Endothelial cell of umbilical vein (primary cell): ENCODE data around the gene PRRX1. TPM values are rescaled to one million over a fixed set of nuclear protein-coding genes. Genes with fewer than 3 reads are reported as not detected.

ENCODE experiments used
- BruUV-seq: library from RNA; stranded (reverse); fragments of 400-500 nt; replicated peaks from 2 replicates; lab custom pipeline; 2021; lab: Mats Ljungman, UMichigan
- CTCF ChIA-PET: fragments of 300-600, 350-600 bp; sonication (Branson Sonifier 250); formaldehyde crosslinking; loops from one replicate; lab custom pipeline; 2021; ENCODE audit warnings: antibody characterized with exemption, inconsistent platforms; lab: Charles Lee
- POLR2A ChIA-PET: fragments of 300-600, 350-600 bp; sonication (Branson Sonifier 250); formaldehyde crosslinking; loops from one replicate; lab custom pipeline; 2021; ENCODE audit warnings: antibody characterized with exemption, inconsistent platforms; lab: Charles Lee
- DNase-seq: peaks from one replicate; pipeline ENCODE4 v3.0.0-alpha.2; 2011; ENCODE audit warnings: low read depth, low spot score
- FAIRE-seq: peaks from 2 replicates; lab custom pipeline; 2011; peaks lifted over from hg19 to GRCh38; lab: Jason Lieb, UNC
- H2AFZ ChIP-seq: 2 replicates; pipeline ENCODE4 v1.6.0; 2012; ENCODE audit warnings: low read depth, low read length, control low read depth, inconsistent platforms
- H3K27ac ChIP-seq: 2 replicates; pipeline ENCODE4 v1.5.1; 2011; ENCODE audit warnings: low read depth, mild to moderate bottlenecking, control low read depth, low read length, moderate library complexity; ENCODE audit not compliant: insufficient read depth
- H3K27me3 ChIP-seq, 2 experiments: 2 replicates each; pipeline versions ENCODE4 v1.6.0 to v1.6.1; 2011; ENCODE audit warnings: low read length in 2 of 2, mixed read lengths in 1 of 2; ENCODE audit not compliant: control insufficient read depth in 2 of 2, insufficient read depth in 2 of 2
- H3K36me3 ChIP-seq, 2 experiments: 2 replicates in 1 of 2; 3 replicates in 1 of 2; pipeline ENCODE4 v1.5.1; 2011; ENCODE audit warnings: low read length in 2 of 2, mild to moderate bottlenecking in 1 of 2, moderate library complexity in 1 of 2; ENCODE audit not compliant: control insufficient read depth in 2 of 2, insufficient read depth in 2 of 2; ENCODE audit errors: extremely low read depth in 1 of 2
- H3K4me1 ChIP-seq: 3 replicates; pipeline ENCODE4 v1.5.1; 2011; ENCODE audit warnings: mild to moderate bottlenecking, low read length; ENCODE audit not compliant: control insufficient read depth, insufficient read depth; ENCODE audit errors: extremely low read depth
- H3K4me2 ChIP-seq: 2 replicates; pipeline ENCODE4 v1.6.1; 2011; ENCODE audit warnings: low read length, control low read depth, mixed read lengths; ENCODE audit not compliant: insufficient read depth
- H3K4me3 ChIP-seq, 3 experiments: fragments of 200-600 bp in 1 of 3; sonication (generic), shearing (Covaris generic) in 1 of 3; replicated peaks in 1 of 3; 2 replicates each; pipeline ENCODE4 v1.5.1; 2011 to 2016; ENCODE audit warnings: control low read depth in 3 of 3, low read length in 3 of 3, mild to moderate bottlenecking in 2 of 3, inconsistent platforms in 1 of 3, low read depth in 1 of 3, moderate library complexity in 1 of 3; ENCODE audit not compliant: insufficient read depth in 1 of 3
- H3K79me2 ChIP-seq: 2 replicates; pipeline ENCODE4 v1.6.0; 2012; ENCODE audit warnings: low read length, inconsistent platforms; ENCODE audit not compliant: control insufficient read depth, insufficient read depth
- H3K9ac ChIP-seq: replicated peaks from 2 replicates; pipeline ENCODE3; 2011; ENCODE audit warnings: low read length, control low read depth; ENCODE audit not compliant: insufficient read depth; ENCODE audit errors: extremely low read depth
- H3K9me1 ChIP-seq: replicated peaks from 3 replicates; pipeline ENCODE4 v1.6.0; 2011; ENCODE audit warnings: mild to moderate bottlenecking, low read length; ENCODE audit not compliant: control insufficient read depth, insufficient read depth; ENCODE audit errors: extremely low read depth
- H3K9me3 ChIP-seq: replicated peaks from 2 replicates; pipeline ENCODE4 v1.5.1; 2012; ENCODE audit warnings: low read length, inconsistent platforms; ENCODE audit not compliant: control insufficient read depth, insufficient read depth
- H4K20me1 ChIP-seq: replicated peaks from 2 replicates; pipeline ENCODE3; 2011; ENCODE audit warnings: mild to moderate bottlenecking, low read length; ENCODE audit not compliant: control insufficient read depth, insufficient read depth; ENCODE audit errors: extremely low read depth
- EZH2 ChIP-seq: IDR thresholded peaks from 2 replicates; pipeline ENCODE4 v1.6.1; 2012; ENCODE audit warnings: borderline replicate concordance, low read depth, mild to moderate bottlenecking, moderate library complexity, low read length, inconsistent platforms; ENCODE audit not compliant: severe bottlenecking
- FOS ChIP-seq: IDR thresholded peaks from 2 replicates; pipeline ENCODE4 v1.6.1; 2011; ENCODE audit warnings: mild to moderate bottlenecking, low read length, moderate library complexity, borderline replicate concordance; ENCODE audit not compliant: insufficient read depth
- GATA2 ChIP-seq: IDR thresholded peaks from 2 replicates; pipeline ENCODE4 v1.7.0; 2011; ENCODE audit warnings: low read depth, mild to moderate bottlenecking, moderate library complexity, mixed read lengths, low read length; ENCODE audit not compliant: insufficient read length, insufficient read depth
- JUN ChIP-seq: IDR thresholded peaks from 2 replicates; pipeline ENCODE4 v1.6.1; 2011; ENCODE audit warnings: borderline replicate concordance, low read depth; ENCODE audit not compliant: insufficient read length, insufficient read depth
- MYC ChIP-seq: IDR thresholded peaks from one replicate; pipeline ENCODE4 v1.6.1; 2011; ENCODE audit warnings: mild to moderate bottlenecking, low read depth, low read length
- POLR2A ChIP-seq: IDR thresholded peaks from 2 replicates; pipeline ENCODE4 v1.6.1; 2012; ENCODE audit warnings: low read depth, mild to moderate bottlenecking, control low read depth, low read length
- POLR2AphosphoS5 ChIP-seq: IDR thresholded peaks from 2 replicates; pipeline ENCODE4 v1.6.1; 2012; ENCODE audit warnings: low read depth, mild to moderate bottlenecking, control low read depth, low read length, moderate library complexity; ENCODE audit not compliant: insufficient read depth
- dilution Hi-C: fragments of 300-500 bp; cut with MboI; formaldehyde crosslinking; loops from one replicate; pipeline ENCODE4 v1.15.0; 2019; ENCODE audit warnings: low sequenced_read_pairs; ENCODE audit not compliant: extremely low pct_ligation_motif_present
- intact Hi-C: fragments of 100-400 bp; cut with micrococcal nuclease; formaldehyde crosslinking; loops from one replicate; pipeline ENCODE4 v1.10.0; 2022
- polyA plus RNA-seq, 4 experiments: library from polyadenylated mRNA; depleted of rRNA in 3 of 4; stranded (reverse) in 3 of 4; unstranded in 1 of 4; fragments of >200 nt; gene quantifications; 2 replicates each; pipeline versions ENCODE4 v1.2.1 to v1.2.3, GENCODE V29; 2011 to 2012; ENCODE audit warnings: missing spikeins in 1 of 4
- total RNA-seq: library from RNA; stranded (reverse); gene quantifications from 2 replicates; pipeline ENCODE4 v1.2.3, GENCODE V29; 2021
- TF ChIP-seq, protein P1 (sequence below), 2 donors: IDR thresholded peaks; 1 replicate in 1 of 2; 2 replicates in 1 of 2; pipeline ENCODE4 v1.5.1; 2011; ENCODE audit warnings: low read length in 2 of 2, mild to moderate bottlenecking in 2 of 2, moderate library complexity in 2 of 2, control low read depth in 1 of 2, inconsistent platforms in 1 of 2, low read depth in 1 of 2; ENCODE audit not compliant: insufficient read depth in 1 of 2; ENCODE audit errors: extremely low read depth in 1 of 2
- TF ChIP-seq, protein P2 (sequence below): IDR thresholded peaks from 2 replicates; pipeline ENCODE4 v1.6.1; 2011; ENCODE audit not compliant: insufficient read depth, insufficient read length

The PRRX1 gene
- total and polyA plus RNA-seq, 2 donors (not counting 3 experiments of a cell fraction or from before 2014, with no cell fraction given), result 0.03 TPM; not detected in 1

DNA sequence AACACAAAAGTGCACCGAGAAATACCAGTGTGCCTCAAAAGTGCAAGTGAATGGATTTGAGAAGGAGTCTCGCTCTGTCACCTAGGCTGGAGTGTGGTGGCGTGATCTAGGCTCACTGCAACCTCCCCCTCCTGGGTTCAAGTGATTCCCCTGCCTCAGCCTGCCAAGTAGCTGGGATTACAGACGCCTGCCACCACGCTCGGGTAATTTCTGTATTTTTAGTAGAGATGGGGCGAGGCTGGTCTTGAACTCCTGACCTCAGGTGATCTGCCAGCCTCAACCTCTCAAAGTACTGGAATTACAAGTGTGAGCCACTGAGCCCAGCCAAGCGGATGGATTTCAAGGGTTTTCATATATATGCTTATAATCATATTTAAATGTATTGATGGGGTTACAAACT lies 35.8 kb downstream of the PRRX1 start:
- H3K9me1 ChIP-seq, result no peaks in the 10 kb centered on the region
- no peak overlapping the region for H3K4me2 ChIP-seq
- no peak overlapping the region for H3K4me3 ChIP-seq
- POLR2A ChIA-PET, result no interaction called here
- no peak for TF ChIP-seq EZH2
- TF ChIP-seq MYC, result no peak
- TF ChIP-seq GATA2, result no peak
- TF ChIP-seq, protein P1, sequence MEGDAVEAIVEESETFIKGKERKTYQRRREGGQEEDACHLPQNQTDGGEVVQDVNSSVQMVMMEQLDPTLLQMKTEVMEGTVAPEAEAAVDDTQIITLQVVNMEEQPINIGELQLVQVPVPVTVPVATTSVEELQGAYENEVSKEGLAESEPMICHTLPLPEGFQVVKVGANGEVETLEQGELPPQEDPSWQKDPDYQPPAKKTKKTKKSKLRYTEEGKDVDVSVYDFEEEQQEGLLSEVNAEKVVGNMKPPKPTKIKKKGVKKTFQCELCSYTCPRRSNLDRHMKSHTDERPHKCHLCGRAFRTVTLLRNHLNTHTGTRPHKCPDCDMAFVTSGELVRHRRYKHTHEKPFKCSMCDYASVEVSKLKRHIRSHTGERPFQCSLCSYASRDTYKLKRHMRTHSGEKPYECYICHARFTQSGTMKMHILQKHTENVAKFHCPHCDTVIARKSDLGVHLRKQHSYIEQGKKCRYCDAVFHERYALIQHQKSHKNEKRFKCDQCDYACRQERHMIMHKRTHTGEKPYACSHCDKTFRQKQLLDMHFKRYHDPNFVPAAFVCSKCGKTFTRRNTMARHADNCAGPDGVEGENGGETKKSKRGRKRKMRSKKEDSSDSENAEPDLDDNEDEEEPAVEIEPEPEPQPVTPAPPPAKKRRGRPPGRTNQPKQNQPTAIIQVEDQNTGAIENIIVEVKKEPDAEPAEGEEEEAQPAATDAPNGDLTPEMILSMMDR (IDR thresholded peaks at IDR 0.05; ENCODE audit: extremely low read depth in 1 of 2, insufficient read depth in 1 of 2, low read depth in 1 of 2, low read length in 2 of 2), result no peak
- no peak for TF ChIP-seq POLR2A
- no peak for TF ChIP-seq FOS
- TF ChIP-seq, protein P2, sequence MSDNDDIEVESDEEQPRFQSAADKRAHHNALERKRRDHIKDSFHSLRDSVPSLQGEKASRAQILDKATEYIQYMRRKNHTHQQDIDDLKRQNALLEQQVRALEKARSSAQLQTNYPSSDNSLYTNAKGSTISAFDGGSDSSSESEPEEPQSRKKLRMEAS, result no peak
- no peak for TF ChIP-seq JUN
- TF ChIP-seq POLR2AphosphoS5, result no peak
- no peaks in the 10 kb centered on the region for H3K36me3 ChIP-seq
- no peak overlapping the region for H3K27ac ChIP-seq
- no peaks in the 10 kb centered on the region for H4K20me1 ChIP-seq
- no peaks in the 10 kb centered on the region for H3K27me3 ChIP-seq
- no peaks in the 10 kb centered on the region for H3K9me3 ChIP-seq
- CTCF ChIA-PET, result interaction anchor here (2.8 kb wide), 1 partner anchor 10 kb away, joined by 29 read pairs; no protein-coding TSS in a partner anchor
- no TSS peak for BruUV-seq
- FAIRE-seq, result no peak
- H2AFZ ChIP-seq, result no peak overlapping the region
- DNase-seq, result no peak
- dilution Hi-C loops (no loop called here), intact Hi-C loops (no loop called here)
- H3K9ac ChIP-seq, result no peak overlapping the region
- peaks cover 12% of the 10 kb centered on the region for H3K4me1 ChIP-seq
- no peaks in the 10 kb centered on the region for H3K79me2 ChIP-seq
